Stromal cell of bone marrow (primary cell): ENCODE data around the gene PRSS1.
A peak's percentile ranks its signal among the peaks of the same experiment; 100 is the strongest.
"Not testable (repeated sequence)": the region's sequence is repeated elsewhere in the genome, so short reads cannot be mapped to it uniquely, and the experiment has no call there.

Experiments used
- DNase-seq: peaks from one replicate; pipeline ENCODE4 v3.0.0-alpha.2; 2012; ENCODE audit warnings: low read depth

PRSS1 gene

DNA sequence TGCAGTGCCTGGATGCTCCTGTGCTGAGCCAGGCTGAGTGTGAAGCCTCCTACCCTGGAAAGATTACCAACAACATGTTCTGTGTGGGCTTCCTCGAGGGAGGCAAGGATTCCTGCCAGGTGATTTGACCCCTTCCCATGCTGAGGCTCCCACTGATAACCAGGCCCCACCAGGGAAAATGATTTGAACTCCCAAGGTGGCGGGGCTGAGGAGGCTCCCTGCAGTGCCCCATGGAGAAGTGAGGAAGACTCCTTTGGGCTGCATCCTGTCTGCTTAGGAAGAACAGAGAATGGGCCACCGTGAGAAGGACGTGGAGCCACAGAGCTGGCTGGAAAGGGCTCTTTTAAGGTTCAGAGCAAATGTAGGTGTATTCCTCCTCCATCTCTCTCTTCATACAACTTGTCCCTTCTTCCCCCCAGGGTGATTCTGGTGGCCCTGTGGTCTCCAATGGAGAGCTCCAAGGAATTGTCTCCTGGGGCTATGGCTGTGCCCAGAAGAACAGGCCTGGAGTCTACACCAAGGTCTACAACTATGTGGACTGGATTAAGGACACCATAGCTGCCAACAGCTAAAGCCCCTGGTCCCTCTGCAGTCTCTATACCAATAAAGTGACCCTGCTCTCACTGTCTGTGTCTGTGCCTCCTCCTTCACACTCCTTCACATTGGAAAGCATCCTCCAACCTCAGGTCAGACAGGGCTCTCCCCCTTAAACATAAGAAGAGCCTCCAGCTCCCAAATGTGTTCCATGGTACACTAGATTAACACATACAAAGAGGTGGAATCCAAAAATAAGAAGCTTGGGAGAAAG is 24.9 kb downstream of the PRSS1 start:
- no peak for DNase-seq

DNA sequence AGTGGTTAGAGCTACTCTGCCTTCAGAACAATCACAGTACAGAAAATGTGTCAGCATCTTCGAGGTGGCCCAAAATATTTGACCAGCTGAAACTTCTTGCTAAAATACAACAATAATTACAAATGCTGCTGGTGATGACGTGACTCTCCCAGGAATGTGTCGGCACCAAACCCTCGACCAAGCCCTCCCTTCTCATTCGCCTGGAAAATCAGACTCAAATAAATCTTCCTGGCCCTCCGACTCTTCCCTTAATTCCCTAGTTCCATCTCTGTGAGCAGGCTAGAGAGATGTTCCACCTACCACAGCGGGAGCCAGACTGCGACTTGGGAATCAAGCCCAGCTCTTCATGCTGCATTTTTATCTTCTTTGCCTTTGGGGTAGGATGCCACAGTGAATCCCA is 25.6 kb downstream of the PRSS1 start:
- no peak for DNase-seq

DNA sequence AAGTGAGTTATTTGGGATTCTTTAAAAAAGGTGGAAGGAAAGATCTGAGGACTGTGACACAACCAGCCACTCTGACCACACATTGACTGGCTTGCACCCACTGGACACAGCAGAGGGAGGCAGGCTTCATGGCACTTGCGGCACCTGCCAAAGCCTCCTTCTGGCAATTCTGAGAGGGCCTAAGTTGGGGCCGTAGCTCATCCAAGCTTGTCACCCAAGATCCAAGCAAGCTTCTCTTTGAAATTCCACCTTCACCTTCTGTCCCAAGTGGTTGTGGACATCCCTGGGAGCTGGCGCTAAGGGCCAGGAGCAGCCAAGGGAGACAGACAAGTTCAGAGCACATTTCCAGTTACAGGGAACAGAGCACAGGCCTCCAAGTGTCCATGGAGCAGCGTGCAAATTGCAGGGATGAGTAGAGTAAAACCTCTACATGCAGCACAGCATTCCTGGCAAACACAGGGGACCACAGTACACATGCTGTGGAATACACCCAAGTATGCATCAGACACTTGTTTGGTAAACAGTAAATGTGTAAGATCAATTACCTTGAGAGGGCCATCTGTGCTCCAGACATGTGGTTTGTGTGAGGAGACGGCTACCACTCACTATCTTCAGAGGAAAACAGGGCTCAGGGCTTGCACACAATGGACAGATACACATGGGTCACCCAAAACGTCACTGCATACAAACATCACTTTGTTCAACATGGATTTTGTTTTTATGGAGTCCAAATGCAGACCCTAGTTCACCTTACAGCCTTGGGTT is 26.3 kb downstream of the PRSS1 start:
- not testable (repeated sequence) for DNase-seq

DNA sequence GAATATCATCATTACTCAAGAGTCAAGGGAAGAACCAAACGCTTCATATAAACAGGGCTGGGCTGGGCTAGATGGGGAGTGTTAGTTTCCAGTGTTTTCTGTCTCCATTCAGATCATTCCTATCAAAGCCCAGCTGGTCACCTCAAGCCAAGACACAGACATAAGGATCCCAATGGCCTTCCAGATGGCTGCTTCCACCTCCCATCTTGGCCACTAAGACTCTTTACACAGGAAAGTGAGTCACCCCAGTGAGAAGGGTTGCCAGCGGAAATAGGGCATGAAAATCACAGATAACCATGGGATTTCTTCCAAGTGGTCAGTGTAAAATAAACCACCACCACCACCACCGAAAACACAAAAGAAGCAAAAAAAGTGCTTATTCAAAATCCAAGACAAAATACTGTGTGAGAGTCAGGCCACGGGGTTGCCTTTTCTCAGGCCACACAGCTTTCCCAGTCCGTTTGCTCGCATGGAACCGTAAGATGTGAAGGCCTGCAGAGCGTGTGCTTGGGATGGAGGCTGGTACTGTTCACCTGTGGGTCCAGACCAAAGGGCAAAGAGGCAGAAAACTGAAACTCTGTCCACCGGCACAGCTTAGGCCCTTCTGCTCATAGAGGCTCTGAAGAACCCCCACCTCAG is 27.1 kb downstream of the PRSS1 start:
- DNase-seq: peak; percentile 34

DNA sequence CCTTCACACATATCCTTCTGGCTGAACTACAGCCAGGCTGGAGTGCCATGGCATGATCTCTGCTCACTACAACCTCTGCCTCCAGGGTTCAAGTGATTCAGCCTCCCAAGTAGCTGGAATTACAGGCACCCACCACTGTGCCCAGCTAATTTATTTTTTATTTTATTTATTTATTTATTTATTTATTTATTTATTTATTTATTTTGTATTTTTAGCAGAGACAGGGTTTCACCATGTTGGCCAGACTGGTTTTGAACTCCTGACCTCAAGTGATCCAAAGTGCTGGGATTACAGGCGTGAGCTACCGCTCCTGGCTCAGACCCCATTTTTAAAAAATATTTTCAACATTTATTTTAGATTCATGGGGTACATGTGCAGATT is 27.6 kb downstream of the PRSS1 start:
- DNase-seq: not testable (repeated sequence)

DNA sequence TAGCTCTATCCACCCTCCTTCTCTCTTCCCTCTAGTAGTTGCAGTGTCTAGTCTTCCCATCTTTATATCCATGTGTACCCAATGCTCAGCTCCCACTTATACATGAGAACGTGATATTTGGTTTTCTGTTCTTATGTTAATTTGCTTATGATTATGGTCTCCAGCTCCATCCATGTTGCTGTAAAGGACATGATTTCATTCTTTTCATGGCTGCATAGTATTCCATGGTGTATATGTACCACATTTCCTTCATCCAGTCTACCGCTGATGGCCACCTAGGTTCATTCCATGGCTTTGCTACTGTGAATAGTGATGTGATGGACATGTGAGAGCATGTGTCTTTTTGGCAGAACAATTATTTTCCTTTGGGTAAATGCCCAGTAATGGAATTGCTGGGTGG is 28.0 kb downstream of the PRSS1 start:
- DNase-seq: no peak

DNA sequence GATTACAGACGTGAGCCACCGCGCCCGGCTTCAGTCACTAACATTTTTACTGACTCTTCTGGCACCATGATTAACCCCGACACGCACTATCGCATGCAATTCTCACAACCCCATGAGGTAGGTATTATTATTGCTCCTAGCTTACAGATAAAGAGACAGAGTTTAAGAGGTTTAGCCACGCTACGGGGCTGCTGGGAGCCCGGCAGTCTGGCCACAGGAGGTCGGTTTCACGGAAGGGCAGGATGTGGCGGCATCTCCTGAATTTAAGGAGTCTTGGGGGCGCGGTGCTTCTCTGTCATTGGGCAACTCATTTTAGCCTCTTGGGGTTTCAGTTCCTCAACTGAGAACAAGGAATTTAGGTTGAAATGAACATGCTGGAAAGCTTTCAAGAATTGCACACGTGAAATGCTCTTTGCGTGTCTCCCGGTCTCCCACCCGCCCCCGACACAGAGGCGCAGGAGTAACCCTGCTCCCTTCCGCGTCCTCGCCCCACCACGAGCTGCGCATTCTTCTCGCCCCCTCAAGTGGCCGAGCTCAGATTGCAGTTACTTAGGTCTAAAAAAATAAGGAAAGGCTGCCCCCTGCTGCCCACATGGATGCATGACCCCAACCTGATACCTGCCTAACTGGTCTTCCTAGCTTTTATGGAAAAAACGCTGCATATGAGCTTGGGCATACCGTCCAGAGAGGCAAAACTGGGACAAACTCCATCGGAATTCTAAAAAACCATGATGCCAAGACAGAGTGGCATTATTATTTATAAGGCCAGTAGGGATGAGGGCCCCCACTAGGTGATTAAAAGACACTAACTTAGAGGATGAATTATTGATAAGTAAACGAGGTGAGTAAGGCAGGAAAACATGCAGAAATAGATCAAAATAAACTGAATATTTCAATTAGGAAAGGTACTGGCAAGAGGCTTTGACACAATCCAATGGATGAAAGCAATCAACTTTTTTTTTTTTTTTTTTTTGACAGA is 33.9 kb downstream of the PRSS1 start:
- DNase-seq: peak; percentile 72

DNA sequence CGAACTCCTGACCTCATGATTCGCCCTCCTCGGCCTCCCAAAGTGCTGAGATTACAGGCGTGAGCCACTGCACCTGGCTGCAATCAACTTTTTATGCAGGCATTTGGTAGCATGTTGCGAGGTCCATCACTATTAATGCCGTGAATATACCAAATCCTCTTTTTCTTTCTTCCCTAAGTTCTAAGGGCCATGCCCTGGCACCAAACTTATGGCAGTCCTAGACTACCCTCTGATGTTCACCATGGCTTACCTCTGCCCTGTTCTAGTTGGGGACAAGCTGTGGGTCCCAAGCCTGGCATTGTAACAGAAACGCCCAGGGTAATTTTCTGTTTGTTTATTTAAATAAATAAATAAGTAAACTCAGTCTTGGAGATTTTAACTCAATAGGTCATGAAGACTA is 34.8 kb downstream of the PRSS1 start:
- DNase-seq: no peak

DNA sequence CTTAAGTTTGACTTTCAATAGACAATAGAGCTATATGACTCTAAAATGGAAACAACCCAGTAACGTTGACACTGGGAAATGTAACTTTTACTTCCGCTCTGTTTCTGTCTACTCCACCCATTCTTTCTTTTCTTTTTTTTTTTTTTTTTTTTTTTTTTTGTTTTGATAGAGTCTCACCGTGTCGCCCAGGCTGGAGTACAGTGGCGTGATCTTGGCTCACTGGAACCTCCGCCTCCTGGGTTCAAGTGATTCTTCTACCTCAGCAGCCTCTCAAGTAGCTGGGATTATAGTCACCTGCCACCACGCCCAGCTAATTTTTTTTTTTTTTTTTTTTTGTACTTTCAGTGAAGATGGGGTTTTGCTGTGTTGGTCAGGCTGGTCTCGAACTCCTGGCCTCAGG is 35.4 kb downstream of the PRSS1 start:
- no peak for DNase-seq

DNA sequence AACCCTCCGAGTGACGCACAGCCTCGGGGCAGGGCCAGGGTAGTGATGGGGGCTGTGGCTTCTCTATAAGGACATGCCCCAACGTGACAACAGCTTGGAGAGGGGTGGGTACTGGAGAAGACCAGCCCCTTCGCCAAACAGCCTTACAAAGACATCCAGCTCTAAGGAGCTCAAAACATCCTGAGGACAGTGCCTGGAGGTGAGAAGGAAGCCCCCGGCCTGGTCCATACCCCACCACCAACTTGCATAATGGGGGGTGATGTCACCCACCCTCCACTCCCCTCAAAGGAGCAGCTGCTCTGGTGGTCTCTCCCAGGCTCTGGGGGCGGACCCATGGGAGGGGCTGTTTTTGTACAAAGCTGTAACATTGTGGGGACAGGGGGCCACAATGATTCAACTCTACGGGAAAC is 36.6 kb downstream of the PRSS1 start:
- no peak for DNase-seq

DNA sequence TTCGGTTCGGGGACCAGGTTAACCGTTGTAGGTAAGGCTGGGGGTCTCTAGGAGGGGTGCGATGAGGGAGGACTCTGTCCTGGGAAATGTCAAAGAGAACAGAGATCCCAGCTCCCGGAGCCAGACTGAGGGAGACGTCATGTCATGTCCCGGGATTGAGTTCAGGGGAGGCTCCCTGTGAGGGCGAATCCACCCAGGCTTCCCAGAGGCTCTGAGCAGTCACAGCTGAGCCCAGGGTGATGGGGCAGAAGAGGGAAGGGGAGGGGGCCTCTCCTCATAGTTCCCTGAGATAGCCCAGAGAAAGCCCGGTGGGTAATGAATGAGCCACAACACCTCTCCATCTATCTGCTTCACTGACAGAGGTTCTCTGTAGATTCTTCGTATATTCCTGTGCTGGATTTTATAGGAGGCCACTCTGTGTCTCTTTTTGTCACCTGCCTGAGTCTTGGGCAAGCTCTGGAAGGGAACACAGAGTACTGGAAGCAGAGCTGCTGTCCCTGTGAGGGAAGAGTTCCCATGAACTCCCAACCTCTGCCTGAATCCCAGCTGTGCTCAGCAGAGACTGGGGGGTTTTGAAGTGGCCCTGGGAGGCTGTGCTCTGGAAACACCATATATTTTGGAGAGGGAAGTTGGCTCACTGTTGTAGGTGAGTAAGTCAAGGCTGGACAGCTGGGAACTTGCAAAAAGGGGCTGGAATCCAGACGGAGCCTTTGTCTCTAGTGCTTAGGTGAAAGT is 37.9 kb downstream of the PRSS1 start:
- no peak for DNase-seq

DNA sequence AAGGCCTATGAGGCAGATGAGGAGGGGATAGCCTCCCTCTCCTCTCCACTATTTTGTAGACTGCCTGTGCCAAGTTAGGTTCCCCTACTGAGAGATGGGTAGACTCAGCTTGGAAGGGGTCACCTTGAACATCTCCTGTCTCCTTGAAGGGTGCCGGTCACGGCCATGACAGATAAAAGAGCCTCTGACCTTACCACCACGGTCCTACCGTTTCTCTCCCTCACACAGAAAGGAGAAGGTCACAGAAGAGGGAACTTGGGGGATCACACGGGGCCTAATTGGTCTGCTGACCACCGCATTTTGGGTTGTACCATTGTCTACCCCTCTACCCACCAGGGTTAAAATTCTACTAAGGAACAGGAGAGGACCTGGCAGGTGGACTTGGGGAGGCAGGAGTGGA is 38.5 kb downstream of the PRSS1 start:
- no peak for DNase-seq

DNA sequence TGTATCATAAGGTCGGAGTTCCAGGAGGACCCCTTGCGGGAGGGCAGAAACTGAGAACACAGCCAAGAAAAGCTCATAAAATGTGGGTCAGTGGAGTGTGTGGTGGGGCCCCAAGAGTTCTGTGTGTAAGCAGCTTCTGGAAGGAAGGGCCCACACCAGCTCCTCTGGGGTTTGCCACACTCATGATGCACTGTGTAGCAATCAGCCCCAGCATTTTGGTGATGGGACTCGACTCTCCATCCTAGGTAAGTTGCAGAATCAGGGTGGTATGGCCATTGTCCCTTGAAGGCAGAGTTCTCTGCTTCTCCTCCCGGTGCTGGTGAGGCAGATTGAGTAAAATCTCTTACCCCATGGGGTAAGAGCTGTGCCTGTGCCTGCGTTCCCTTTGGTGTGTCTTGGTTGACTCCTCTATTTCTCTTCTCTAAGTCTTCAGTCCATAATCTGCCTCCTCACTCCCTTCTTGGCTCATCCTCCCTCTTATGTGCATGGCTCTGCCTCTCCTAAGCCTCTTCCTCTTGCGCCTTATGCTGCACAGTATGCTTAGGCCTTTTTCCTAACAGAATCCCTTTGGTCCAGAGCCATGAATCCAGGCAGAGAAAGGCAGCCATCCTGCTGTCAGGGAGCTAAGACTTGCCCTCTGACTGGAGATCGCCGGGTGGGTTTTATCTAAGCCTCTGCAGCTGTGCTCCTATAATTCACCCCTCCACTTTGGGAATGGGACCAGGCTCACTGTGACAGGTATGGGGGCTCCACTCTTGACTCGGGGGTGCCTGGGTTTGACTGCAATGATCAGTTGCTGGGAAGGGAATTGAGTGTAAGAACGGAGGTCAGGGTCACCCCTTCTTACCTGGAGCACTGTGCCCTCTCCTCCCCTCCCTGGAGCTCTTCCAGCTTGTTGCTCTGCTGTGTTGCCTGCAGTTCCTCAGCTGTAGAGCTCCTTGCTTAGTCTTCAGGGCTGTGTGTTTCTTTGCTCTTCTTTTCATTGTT is 39.3 kb downstream of the PRSS1 start:
- DNase-seq: no peak

DNA sequence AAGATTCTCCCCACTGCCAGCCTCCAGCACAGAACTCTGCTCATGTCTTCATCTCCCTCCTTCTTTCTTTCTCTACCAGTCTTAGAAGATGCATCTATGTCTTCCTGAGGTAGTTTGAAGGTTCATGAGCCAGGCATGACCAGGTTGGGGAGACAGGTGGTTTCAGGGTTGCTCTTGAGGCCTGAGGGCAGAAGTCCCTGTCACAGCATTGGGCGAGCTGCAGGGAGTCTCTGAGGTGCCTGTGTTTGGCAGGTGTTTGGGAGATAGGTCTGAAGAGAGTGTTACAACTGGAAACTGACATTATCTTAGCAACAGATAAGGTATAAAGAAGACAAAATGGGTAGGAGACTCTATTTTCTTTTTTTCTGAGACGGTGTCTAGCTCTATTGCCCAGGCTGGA is 40.2 kb downstream of the PRSS1 start:
- DNase-seq: no peak

DNA sequence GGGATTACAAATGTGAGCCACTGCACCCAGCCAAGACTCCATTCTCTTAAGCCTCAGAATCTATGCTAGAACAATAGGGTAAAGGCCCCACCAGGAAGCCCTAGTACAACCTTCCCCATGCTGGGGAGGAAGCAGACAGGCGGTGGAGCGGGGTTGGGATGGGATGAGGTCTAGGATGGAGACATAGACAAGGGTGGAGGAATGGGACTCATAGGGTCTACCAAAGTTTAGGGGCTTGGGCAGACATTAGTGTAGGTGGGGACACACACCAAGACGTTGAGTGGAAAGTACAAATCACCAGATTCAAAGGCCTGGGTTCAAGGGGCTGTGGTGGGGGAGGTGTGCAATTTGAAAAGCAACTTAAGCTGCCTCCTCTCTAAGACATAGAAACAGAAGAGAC is 40.8 kb downstream of the PRSS1 start:
- DNase-seq: no peak

DNA sequence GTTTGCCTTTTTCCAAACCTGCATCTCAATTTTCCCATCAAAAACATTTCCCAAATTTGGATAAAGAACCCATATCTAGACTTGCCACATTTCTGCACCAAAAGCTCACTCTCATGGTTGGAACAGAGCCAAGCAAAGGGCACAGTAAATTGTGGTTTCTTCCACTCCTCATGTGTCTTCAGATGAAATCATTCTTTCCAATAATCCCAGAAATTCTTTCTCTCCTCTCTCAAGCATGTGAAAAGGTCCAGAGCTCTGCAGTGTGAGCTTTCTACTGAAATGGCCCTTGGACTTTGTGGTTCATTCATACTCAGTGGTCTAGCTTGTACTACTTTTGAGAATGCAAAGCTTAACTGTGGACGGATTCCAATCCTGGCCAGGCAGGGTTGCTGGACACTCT is 41.3 kb downstream of the PRSS1 start:
- no peak for DNase-seq

DNA sequence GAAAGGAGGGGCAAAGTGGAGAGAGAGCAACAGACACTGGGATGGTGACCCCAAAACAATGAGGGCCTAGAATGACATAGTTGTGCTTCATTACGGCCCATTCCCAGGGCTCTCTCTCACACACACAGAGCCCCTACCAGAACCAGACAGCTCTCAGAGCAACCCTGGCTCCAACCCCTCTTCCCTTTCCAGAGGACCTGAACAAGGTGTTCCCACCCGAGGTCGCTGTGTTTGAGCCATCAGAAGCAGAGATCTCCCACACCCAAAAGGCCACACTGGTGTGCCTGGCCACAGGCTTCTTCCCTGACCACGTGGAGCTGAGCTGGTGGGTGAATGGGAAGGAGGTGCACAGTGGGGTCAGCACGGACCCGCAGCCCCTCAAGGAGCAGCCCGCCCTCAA is 42.2 kb downstream of the PRSS1 start:
- DNase-seq: no peak

DNA sequence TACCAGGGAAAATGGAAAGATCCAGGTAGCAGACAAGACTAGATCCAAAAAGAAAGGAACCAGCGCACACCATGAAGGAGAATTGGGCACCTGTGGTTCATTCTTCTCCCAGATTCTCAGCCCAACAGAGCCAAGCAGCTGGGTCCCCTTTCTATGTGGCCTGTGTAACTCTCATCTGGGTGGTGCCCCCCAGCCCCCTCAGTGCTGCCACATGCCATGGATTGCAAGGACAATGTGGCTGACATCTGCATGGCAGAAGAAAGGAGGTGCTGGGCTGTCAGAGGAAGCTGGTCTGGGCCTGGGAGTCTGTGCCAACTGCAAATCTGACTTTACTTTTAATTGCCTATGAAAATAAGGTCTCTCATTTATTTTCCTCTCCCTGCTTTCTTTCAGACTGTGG is 42.9 kb downstream of the PRSS1 start:
- no peak for DNase-seq

DNA sequence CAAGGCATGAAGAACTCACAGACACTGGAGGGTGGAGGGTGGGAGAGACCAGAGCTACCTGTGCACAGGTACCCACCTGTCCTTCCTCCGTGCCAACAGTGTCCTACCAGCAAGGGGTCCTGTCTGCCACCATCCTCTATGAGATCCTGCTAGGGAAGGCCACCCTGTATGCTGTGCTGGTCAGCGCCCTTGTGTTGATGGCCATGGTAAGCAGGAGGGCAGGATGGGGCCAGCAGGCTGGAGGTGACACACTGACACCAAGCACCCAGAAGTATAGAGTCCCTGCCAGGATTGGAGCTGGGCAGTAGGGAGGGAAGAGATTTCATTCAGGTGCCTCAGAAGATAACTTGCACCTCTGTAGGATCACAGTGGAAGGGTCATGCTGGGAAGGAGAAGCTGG is 43.3 kb downstream of the PRSS1 start:
- DNase-seq: no peak

DNA sequence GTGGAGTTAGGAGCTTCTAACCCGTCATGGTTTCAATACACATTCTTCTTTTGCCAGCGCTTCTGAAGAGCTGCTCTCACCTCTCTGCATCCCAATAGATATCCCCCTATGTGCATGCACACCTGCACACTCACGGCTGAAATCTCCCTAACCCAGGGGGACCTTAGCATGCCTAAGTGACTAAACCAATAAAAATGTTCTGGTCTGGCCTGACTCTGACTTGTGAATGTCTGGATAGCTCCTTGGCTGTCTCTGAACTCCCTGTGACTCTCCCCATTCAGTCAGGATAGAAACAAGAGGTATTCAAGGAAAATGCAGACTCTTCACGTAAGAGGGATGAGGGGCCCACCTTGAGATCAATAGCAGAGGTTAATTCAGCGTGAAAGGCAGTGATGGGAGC is 43.9 kb downstream of the PRSS1 start:
- DNase-seq: no peak
